HG02884 (cell line): Measurements from ENCODE around the gene VIPAS39.
"Not testable (repeated sequence)": the region's sequence is repeated elsewhere in the genome, so short reads cannot be mapped to it uniquely, and the experiment has no call there.

Experiments used
- ATAC-seq: cut with Tn5 transposase; IDR thresholded peaks from one replicate; pipeline ENCODE4 v1.9.1; 2021; ENCODE audit warnings: mild to moderate bottlenecking, moderate library complexity; ENCODE audit not compliant: unreplicated experiment

Gene VIPAS39

DNA sequence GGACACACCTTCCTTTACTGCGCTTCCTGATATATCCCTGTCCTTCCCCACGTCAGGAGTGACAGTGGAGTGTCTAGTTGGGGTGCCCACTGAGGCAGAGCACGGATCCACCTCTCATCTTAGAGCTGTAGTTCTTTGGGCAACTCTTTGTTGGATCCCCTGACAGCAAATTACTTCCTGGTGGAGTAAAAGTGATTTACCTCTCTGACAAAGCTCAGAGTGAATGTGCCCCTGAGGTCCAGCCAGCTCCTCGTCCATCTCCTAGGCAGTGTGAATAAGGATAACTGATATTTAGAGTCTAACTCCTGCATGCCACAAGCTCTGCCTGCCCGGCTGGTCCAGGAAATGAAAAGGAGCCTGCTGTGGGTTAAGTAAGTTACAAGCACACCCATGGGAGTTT, 16.5 kb upstream of the VIPAS39 start:
- no peak for ATAC-seq

DNA sequence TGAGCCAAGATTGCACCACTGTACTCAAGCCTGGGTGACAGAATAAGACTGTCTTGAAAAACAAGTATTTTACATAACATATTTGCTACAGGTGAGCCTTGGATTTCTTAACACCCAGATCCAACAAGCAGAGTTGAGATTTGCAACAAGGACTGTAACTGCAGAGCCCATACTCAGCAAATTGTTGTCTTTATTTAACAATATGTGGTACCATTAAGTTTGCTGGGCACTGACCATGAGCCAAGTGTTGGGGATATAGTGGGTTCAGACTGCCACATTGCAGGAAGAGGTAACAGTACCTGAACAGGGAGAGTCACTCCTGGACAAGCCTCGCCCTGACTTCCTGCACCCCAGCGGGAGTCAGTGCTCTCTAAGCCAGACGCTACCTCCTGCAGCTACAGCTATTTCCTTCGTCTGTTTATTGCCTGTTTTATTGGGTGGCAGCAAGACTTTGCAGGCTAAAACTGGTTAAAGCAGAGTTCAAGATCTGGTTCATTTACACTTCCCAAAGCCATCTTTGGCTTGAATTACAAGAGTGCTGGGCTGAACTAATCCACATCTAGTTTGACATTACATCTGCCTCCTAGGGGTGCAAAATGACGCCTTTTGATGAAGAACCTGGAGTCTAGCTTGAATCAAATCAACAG, 12.9 kb upstream of the VIPAS39 start:
- no peak for ATAC-seq

DNA sequence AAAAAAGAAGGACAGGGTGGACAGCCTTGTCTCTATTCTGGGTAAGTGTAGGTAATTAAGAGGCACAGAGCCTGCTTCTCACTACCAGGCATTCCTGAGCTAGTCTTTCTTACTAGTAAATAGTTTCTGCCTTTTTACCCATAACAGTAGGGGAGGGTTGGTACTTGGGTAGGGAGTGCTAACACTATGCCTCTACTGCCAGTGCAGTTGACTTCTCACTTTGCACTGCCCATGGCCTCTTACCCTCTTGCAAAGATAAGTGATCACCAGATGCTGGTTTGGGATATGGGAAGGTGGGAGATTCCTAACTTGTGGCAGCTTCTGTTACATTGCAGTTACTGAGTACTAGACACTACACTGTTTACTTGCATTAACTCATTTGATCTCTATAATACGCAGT, 12.1 kb upstream of the VIPAS39 start:
- ATAC-seq, result no peak

DNA sequence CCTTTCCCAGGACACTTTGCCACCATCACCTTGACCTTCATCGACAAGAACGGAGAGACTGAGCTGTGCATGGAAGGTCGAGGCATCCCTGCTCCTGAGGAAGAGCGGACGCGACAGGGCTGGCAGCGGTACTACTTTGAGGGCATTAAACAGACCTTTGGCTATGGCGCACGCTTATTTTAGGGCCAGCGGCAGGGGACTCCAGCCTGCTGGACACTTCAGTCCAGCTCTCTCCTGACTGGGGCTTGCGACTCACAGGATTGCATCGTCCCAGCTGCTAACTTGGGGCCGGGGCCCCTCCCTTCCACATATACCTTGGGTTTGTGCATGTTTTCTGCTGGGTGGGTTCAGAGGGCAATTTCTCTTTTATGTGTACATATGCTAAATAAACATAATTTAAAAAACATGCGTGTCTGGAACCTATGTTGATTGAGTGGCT, 11.7 kb upstream of the VIPAS39 start:
- ATAC-seq, result no peak

DNA sequence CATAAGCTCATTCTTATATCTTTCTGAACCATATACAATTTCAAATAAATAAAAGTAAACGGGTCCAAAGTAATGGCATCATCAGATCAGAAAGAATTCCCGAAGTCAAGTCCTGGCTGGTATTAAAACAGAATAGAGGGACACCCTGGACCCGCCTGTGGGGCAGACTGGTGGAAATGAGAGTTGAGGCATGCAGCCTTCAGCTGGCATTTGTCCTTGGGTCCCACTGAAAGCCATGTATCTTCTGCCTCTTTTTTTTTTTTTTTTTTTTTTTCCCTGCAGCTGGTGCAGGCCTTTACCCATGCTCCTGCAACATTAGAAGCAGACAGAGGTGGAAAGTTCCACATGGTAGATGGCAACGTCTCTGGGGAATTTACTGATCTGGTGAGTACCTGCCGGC, 10.4 kb upstream of the VIPAS39 start:
- ATAC-seq, result no peak

DNA sequence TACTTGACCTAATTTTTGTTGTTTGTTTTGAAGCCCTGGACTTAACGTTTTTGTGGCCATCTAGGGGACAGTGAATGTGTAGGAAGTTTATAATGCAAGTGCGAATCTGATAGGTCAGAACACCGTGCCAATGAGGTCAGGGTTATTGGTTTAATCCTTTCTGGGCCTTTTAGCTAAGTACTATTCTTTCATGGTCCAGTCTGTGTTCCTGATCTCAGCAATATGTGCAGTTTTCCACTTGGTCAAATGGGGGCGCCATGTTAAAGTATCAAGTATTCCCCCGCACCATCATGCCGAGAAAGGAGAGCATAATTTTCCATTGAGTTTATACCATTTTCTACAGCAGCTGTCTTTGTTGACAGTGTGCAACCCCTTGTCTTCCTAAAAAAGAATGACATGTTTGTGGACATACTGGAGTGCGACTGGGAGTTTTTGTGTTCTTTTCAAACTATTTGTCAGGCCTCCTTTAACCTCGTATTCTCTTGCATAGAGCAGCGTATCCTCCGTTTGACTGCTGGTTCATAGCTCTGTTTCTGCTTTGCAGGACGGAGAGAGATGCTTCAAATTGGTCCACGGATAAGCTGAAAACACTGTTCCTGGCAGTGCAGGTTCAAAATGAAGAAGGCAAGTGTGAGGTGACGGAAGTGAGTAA, 1.8 kb upstream of the VIPAS39 start:
- ATAC-seq, result no peak

DNA sequence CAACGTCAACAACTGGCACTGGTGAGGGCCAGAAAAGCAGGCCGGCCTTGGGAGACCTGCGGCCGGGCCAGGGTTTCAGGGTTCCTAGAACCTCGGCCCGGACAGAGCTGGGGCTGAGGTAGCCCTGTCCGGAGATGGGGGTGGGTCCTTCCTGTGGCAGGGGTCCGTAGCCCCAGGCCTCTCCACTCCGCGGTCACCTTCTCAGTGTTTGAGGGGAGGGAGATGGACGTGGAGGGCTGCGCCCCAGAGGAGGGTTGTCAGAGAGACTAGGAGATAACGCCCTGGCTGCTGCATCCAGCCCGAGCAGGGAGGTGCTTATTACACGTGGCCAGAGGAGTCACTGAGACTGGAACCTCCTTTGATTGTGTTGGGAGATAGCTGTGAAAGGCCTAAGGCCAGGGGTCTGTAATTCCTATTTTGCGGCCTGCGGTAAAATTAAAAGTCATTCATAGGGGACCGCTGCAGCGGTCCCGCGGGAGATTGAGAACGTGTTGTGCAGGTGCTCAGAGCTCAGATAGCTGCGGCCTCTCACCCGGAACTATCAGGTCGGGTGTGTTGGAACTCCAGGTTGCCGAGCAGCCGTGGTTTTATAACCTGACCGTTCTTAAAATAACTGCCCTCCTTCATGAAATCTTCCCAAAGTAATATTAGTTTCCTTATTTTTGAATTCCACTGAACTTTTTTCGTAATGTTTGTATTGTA, 999 bp upstream of the VIPAS39 start:
- peak; percentile 17 for ATAC-seq

DNA sequence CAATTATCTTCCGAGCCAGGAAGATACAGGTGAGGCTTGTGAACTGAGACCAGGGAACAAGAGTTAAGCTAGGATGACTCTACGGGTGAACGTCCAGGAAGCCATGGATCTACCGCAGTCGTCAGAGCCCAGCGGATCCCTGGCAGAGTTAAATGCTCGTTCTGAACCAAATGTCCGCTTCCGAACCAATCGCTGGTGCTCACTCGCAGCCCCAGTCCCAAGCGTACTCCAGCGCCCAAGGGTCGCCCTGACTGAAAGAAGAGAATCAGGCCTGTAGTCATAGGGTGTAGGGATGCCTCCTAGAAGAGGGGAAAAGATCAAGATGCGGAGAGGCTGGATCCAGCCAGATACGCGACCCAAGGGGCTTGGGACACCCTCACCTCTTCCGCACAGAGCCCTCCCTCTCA, 283 bp downstream of the VIPAS39 start:
- peak; percentile 2 for ATAC-seq

DNA sequence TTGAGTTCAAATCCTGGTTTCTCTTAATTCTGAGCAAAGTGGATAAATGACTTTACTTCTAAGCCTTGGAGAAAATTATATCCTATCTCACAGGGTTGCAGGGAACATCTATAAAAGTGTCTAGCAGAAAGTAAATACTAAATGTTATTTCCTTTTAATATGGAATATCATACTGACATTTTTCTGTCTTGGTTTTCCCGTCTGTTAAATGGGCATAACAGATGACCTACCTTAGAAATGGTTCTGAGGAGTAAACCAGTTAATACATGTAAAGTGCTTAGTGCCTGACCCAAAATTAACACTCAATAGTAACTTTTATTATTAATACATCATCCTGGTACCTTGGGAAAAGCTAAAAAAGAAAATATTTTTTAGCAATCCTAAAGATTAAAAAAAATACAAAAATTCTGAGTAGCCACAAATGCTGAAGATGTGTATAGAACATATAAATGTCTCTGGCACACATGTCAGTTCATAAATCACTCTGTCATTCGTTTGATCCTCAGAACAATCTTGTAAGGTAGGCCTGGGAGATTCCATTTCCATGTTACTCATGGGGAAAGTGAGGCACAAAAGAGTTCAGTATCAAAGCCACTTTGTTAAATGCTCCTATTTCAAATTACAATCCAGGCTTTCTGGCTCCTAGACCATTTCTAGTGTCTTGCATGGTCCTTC, 1.3 kb downstream of the VIPAS39 start:
- ATAC-seq, result no peak

DNA sequence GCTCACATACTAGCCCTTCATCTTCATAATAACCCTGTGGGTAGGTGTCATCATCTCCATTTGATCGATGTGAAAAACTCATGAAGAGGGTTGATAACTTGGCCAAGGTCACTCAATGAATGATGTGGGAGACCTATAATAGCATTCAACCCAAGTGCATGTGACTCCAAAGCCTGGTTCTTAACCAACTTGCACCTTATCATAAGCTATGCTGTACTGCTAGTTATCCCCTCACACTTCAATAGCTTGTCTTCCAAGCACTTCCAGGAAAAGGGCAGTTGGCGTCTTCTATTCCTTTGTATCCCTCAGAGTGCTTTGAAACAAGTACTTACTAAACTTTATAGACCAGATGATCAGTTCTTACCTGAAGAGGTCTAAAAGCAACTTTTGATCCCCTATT, 15.2 kb downstream of the VIPAS39 start:
- ATAC-seq, result no peak

DNA sequence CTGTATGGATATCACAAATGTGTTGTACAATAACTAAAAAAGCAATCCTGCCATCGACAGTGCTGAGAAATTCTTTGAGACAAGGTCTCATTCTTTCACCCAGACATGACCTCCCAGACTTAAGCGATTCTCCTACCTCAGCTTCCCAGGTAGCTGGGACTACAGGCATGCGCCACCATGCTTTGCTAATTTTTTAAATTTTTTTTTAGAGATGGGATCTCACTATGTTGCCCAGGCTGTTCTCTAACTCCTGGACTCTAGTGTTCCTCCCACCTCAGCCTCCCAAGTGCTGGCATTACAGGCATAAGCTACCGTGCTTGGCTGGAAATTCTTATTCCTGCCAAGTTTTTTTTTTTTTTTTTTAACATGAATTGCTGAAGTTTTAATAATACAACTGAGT, 17.5 kb downstream of the VIPAS39 start:
- ATAC-seq, result no peak

DNA sequence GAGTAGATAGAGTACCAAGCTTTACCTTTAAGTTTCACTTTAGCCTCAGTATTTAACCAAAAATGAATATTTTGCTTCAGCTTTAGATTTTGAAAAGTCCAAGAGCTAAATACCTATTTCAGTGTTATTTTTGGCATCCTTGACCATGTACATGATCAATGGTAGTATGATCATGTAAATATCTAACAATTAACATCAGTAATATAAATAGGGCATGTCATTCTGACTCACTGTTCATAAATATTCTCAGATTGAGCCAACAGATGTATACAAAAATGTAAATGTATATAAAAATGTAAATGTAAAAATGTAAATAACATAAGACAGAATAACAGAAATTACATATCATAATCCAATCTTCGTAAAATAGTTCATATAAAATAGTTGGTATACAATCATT, 18.8 kb downstream of the VIPAS39 start:
- ATAC-seq, result no peak

DNA sequence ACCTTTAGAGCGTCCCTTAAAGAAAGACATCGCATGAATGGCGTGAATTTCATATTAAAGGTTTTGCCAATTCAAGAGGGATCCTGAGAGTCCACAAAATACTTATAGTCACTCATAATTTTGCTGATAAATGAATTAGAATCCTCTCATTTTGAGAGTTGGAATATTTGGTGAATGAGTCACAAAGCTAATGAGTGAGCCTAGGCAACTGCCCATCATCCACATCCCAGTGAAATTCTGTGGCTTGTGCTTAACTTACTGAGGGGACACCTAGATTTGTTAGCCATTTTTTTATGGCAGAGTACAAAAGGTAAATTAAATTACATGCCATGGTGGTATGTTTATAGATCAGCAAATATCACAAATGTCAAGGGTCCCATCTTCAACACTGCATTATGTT, 21.4 kb downstream of the VIPAS39 start:
- ATAC-seq, result no peak

DNA sequence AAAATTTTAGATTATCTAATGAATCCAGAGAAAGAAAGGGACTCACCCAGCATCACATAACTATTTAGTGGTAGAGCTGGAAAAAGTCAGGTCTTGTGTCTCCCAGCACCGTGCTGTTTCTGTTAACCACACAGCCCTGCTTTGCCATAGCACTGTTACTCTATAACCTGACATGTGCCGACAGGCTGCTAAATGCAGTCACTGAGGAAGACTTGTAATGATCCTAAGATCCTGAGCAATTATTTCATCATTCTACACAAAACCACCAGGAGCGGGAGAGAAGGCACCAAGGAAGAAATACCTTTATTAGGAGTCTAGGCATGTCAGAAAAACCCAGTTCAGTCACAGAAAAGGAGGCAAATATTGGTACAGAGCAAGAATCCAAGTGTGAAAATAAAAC, 31.0 kb downstream of the VIPAS39 start:
- ATAC-seq, result no peak

DNA sequence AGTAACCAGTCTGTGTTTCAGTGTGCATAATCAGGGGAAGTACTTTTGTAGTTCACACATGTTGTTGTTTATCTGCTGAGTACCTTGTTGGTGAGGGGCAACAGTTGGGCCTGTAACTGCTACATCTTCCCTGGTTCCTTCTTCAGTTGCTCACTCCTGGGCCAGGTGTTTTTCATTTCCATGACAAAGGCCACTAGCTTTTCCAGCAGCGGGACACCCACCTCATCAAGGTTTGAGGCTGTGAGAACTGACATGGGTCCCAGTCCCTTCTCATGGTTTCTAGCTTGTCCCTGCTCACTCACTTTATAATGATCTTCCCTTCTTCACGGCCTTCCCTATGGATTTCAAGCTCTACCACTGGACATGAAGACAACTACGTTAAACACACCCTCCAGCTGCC, 32.5 kb downstream of the VIPAS39 start:
- ATAC-seq, result no peak

DNA sequence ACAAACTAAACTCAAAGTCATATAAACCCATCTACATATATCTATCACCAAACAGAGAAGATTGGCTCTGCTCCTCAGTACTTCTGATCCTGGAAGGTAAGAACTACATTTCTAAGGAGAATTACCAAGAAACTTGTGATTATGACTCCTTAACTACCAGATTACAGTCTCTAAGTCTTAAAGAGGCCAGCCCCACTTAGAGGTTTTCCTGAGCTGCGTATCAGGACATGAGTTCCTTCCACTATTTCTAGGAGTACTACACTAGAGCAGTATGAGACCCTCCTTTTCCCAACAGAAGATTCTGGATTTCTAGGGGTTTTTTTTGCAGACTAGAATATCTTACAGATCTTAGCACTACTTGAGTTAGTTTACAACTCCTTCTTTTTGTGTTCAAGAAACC, 34.0 kb downstream of the VIPAS39 start, which contains the start of gene NOXRED1:
TSS of gene NOXRED1 (minus strand) at position 101 of the 400 bp plus-strand sequence. CDS start 634 bp downstream, outside the sequence.
- no peak for ATAC-seq

DNA sequence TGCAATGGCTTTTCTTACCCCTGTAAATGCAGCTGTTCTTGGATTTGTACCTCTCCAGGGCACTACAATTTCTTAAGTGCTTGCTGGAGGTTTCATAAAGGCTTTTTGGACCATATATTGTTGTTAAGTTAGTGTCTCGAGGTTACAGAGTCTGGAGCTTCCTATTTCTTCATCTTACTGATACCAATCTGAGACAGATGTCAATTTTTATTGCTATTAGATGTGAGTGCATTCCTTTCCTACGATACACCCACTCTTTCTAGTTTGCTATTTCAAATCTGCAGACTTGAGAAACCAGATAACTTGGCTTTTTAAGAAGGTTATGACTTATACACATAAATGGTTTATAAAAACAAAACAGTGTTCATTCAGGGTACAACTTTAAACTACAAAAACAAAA, 36.2 kb downstream of the VIPAS39 start:
- no peak for ATAC-seq

DNA sequence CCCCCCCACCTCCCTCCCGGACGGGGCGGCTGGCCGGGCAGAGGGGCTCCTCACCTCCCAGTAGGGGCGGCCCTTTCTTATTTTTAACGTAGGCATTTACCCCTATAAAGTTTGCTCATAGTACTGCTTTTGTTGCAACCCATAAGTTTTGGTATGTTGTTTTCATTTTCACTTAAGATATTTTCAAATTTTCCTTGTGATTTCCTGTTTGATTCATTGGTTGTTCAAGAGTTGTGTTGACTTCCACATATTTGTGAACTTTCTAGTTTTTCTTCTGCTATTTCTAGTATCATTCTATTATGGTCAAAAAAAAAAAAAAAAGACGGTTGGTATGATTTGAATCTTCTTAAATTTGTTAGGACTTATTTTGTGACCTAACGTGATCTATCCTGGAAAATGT, 40.6 kb downstream of the VIPAS39 start:
- ATAC-seq, result no peak

DNA sequence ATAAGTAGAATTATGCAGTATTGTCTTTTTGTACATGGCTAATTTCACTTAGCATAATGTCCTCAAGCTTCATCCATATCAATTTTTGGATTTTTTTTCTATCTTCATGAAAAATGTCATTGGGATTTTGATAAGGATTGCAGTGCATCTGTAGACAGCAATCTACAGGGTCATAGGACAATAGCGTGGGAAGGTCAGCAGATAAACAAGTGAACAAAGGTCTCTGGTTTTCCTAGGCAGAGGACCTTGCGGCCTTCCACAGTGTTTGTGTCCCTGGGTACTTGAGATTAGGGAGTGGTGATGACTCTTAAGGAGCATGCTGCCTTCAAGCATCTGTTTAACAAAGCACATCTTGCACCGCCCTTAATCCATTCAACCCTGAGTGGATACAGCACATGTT, 41.3 kb downstream of the VIPAS39 start:
- ATAC-seq, result not testable (repeated sequence)

DNA sequence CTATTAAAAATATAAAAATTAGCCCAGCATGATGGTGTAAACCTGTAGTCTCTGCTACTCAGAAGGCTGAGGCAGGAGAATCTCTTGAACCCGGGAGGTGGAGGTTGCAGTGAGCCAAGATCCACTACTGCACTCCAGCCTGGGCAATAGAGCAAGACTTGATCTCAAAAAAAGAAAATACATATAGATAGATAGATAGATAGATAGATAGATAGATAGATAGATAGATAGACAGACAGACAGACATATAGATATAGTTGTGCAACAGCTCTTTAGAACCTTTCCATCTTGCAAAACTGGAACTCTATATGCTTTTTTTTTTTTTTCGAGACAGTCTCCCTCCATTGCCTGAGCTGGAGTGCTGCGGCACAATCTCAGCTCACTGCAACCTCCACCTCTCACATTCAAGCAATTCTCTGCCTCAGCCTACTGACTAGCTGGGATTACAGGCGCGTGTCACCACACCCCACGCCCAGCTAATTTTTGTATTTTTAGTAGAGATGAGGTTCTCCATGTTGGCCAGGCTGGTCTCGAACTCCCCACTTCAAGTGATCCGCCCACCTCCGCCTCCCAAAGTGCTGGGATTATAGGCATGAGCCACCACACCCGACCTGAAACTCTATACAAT, 41.9 kb downstream of the VIPAS39 start:
- not testable (repeated sequence) for ATAC-seq

DNA sequence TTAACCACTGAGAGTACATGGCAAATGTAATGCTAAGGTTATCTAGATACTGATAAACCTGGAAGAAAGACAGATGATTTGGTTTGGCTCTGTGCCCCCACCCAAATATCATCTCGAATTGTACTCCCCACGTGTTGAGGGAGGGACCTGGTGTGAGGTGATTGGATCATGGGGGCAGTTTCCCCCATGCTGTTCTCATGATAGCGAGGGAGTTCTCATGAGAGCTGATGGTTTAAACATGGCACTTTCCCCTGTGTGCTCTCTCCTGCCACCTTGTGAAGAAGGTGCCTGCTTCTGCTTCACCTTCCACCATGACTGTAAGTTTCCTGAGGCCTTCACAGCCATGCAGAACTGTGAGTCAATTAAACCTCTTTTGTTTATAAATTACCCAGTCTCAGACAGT, 48.3 kb downstream of the VIPAS39 start:
- ATAC-seq, result no peak
